H9 (cell line): ENCODE results near the gene ASIC4. TPM values are rescaled to one million over a fixed set of nuclear protein-coding genes. Genes with fewer than 3 reads are reported as not detected.

ENCODE experiments used
- DNase-seq: peaks from one replicate; pipeline ENCODE4 v3.0.0-alpha.2; 2017
- H2AFZ ChIP-seq: one replicate; pipeline ENCODE4 v1.6.1; 2013; ENCODE audit warnings: mild to moderate bottlenecking, low read length, control low read depth, moderate library complexity
- H2AK5ac ChIP-seq: 2 replicates; pipeline ENCODE4 v1.6.1; 2013; ENCODE audit warnings: low read length, control low read depth, mixed read lengths; ENCODE audit not compliant: insufficient read length
- H2BK120ac ChIP-seq: one replicate; pipeline ENCODE4 v1.6.1; 2013; ENCODE audit warnings: low read depth, mild to moderate bottlenecking, low read length, control low read depth, inconsistent platforms; ENCODE audit not compliant: poor library complexity, severe bottlenecking
- H2BK12ac ChIP-seq: 2 replicates; pipeline ENCODE4 v1.6.1; 2013; ENCODE audit warnings: low read length, control low read depth, mixed read lengths, low read depth; ENCODE audit not compliant: insufficient read length
- H2BK15ac ChIP-seq: 2 replicates; pipeline ENCODE4 v1.6.1; 2013; ENCODE audit warnings: low read depth, low read length, control low read depth
- H2BK20ac ChIP-seq: one replicate; pipeline ENCODE4 v1.6.1; 2013; ENCODE audit warnings: low read depth, mild to moderate bottlenecking, low read length, control low read depth, inconsistent platforms; ENCODE audit not compliant: poor library complexity, severe bottlenecking
- H2BK5ac ChIP-seq: 2 replicates; pipeline ENCODE4 v1.6.1; 2013; ENCODE audit warnings: low read length, control low read depth, mixed read lengths; ENCODE audit not compliant: insufficient read length
- H3K14ac ChIP-seq: 2 replicates; pipeline ENCODE4 v1.6.1; 2013; ENCODE audit warnings: low read length, control low read depth; ENCODE audit not compliant: insufficient read depth
- H3K18ac ChIP-seq: 2 replicates; pipeline ENCODE4 v1.6.1; 2013; ENCODE audit warnings: low read depth, mild to moderate bottlenecking, mixed read lengths, low read length, control low read depth; ENCODE audit not compliant: insufficient read length
- H3K23ac ChIP-seq: 2 replicates; pipeline ENCODE4 v1.6.1; 2013; ENCODE audit warnings: low read length, control low read depth, mixed read lengths, low read depth; ENCODE audit not compliant: insufficient read length
- H3K23me2 ChIP-seq: 2 replicates; pipeline ENCODE4 v1.6.1; 2013; ENCODE audit warnings: low read depth, mild to moderate bottlenecking, mixed read lengths, low read length, control low read depth; ENCODE audit not compliant: insufficient read length, poor library complexity, severe bottlenecking
- H3K27ac ChIP-seq: 2 replicates; pipeline ENCODE4 v1.5.1; 2013; ENCODE audit warnings: low read length, control low read depth, mixed read lengths, low read depth; ENCODE audit not compliant: insufficient read length
- H3K27me3 ChIP-seq: 2 replicates; pipeline ENCODE4 v1.6.1; 2013; ENCODE audit warnings: low read length, control low read depth, inconsistent platforms; ENCODE audit not compliant: insufficient read depth
- H3K4ac ChIP-seq: 2 replicates; pipeline ENCODE4 v1.6.1; 2013; ENCODE audit warnings: low read depth, mild to moderate bottlenecking, control low read depth, inconsistent platforms, low read length, moderate library complexity
- H3K4me1 ChIP-seq: 2 replicates; pipeline ENCODE4 v1.6.1; 2013; ENCODE audit warnings: low read length, control low read depth, inconsistent platforms; ENCODE audit not compliant: insufficient read depth
- H3K4me2 ChIP-seq: 2 replicates; pipeline ENCODE4 v1.6.1; 2013; ENCODE audit warnings: low read length, control low read depth, mixed read lengths; ENCODE audit not compliant: insufficient read length, insufficient read depth
- H3K56ac ChIP-seq: 2 replicates; pipeline ENCODE4 v1.6.1; 2013; ENCODE audit warnings: low read depth, mild to moderate bottlenecking, mixed read lengths, low read length, control low read depth; ENCODE audit not compliant: insufficient read length
- H3K79me1 ChIP-seq: 2 replicates; pipeline ENCODE4 v1.6.1; 2013; ENCODE audit warnings: low read depth, mild to moderate bottlenecking, moderate library complexity, low read length, control low read depth, inconsistent platforms; ENCODE audit not compliant: insufficient read depth, poor library complexity, severe bottlenecking
- H3K79me2 ChIP-seq: 2 replicates; pipeline ENCODE4 v1.6.1; 2013; ENCODE audit warnings: low read length, control low read depth, inconsistent platforms; ENCODE audit not compliant: insufficient read depth
- H3K9ac ChIP-seq: 2 replicates; pipeline ENCODE4 v1.6.1; 2013; ENCODE audit warnings: low read length, control low read depth, mixed read lengths; ENCODE audit not compliant: insufficient read length; ENCODE audit errors: extremely low read depth
- H3K9me3 ChIP-seq: one replicate; pipeline ENCODE4 v1.6.1; 2013; ENCODE audit warnings: low read depth, low read length, inconsistent platforms; ENCODE audit not compliant: control insufficient read depth
- H3T11ph ChIP-seq: one replicate; pipeline ENCODE4 v1.6.1; 2013; ENCODE audit warnings: mild to moderate bottlenecking, low read length, control low read depth, inconsistent platforms
- H4K20me1 ChIP-seq: one replicate; pipeline ENCODE4 v1.6.1; 2013; ENCODE audit not compliant: control insufficient read depth, insufficient read length, insufficient read depth
- H4K5ac ChIP-seq: 2 replicates; pipeline ENCODE4 v1.6.1; 2013; ENCODE audit warnings: low read depth, mild to moderate bottlenecking, mixed read lengths, low read length, control low read depth; ENCODE audit not compliant: insufficient read length
- H4K8ac ChIP-seq: replicated peaks from 2 replicates; pipeline ENCODE4 v1.6.1; 2013; ENCODE audit warnings: low read length, control low read depth, mixed read lengths, low read depth; ENCODE audit not compliant: insufficient read length
- H4K91ac ChIP-seq: 2 replicates; pipeline ENCODE4 v1.6.1; 2013; ENCODE audit warnings: low read depth, mild to moderate bottlenecking, moderate library complexity, mixed read lengths, low read length, control low read depth; ENCODE audit not compliant: insufficient read length
- H3K27ac Mint-ChIP-seq, 3 experiments: 2 replicates in 2 of 3; 3 replicates in 1 of 3; pipeline ENCODE4 v1.8.0; 2020 to 2021; ENCODE audit warnings: mixed read lengths in 3 of 3, mild to moderate bottlenecking in 1 of 3, moderate library complexity in 1 of 3
- H3K27me3 Mint-ChIP-seq: 2 replicates; pipeline ENCODE4 v1.8.0; 2021; ENCODE audit warnings: low read depth, mild to moderate bottlenecking, moderate library complexity, mixed read lengths
- H3K36me3 Mint-ChIP-seq, 3 experiments: 2 replicates in 2 of 3; 3 replicates in 1 of 3; pipeline ENCODE4 v1.8.0; 2020 to 2021; ENCODE audit warnings: low read depth in 3 of 3, mixed read lengths in 3 of 3; ENCODE audit not compliant: insufficient read depth in 1 of 3
- H3K4me1 Mint-ChIP-seq, 2 experiments: 2 replicates each; pipeline ENCODE4 v1.8.0; 2020; ENCODE audit warnings: mixed read lengths in 2 of 2
- H3K4me3 Mint-ChIP-seq, 2 experiments: 2 replicates in 1 of 2; 3 replicates in 1 of 2; pipeline ENCODE4 v1.8.0; 2020 to 2021; ENCODE audit warnings: mild to moderate bottlenecking in 2 of 2, mixed read lengths in 2 of 2, moderate library complexity in 1 of 2
- H3K9me3 Mint-ChIP-seq, 2 experiments: 2 replicates in 1 of 2; 3 replicates in 1 of 2; pipeline ENCODE4 v1.8.0; 2020; ENCODE audit warnings: mild to moderate bottlenecking in 2 of 2, mixed read lengths in 2 of 2, moderate library complexity in 1 of 2
- CTCF ChIP-seq: fragments of 200-600 bp; sonication (generic); conservative IDR thresholded peaks from 3 replicates; pipeline ENCODE4 v1.8.0; 2021; ENCODE audit warnings: antibody characterized with exemption, mild to moderate bottlenecking
- WGBS: extraction: QIAGEN DNeasy Blood & Tissue Kit; methylation state at CpG from one replicate; pipeline ENCODE4 v1.1.7; 2013; ENCODE audit warnings: missing lambda C conversion rate, low lambda C conversion rate, mixed read lengths; ENCODE audit not compliant: insufficient read length; ENCODE audit errors: extremely low coverage; 5-methylcytosine and 5-hydroxymethylcytosine counted together
- total RNA-seq: library from RNA; stranded (reverse); gene quantifications from 2 replicates; pipeline ENCODE4 v1.2.1, GENCODE V29; 2021

Gene ASIC4
- total RNA-seq, 1 experiment from 2014 or later = 0.37 TPM

- H3K4me1 Mint-ChIP-seq = peaks cover 26 to 30% of the 10 kb centered on the region in 2 experiments
- no peak for TF ChIP-seq CTCF
- Histone ChIP-seq H2AFZ (no peak overlapping the region), H3K4me1 (peaks cover 3% of the 10 kb centered on the region; the same call in 1 of the 2 replicates), H3K23ac (no peak overlapping the region), H3K79me2 (no peaks in the 10 kb centered on the region), H3K23me2 (peaks cover 2% of the 10 kb centered on the region), H4K8ac (no peak overlapping the region), H3K56ac (no peak overlapping the region), H2AK5ac (no peak overlapping the region), H3K18ac (no peak overlapping the region), H4K20me1 (no peaks in the 10 kb centered on the region), H3K27me3 (no peaks in the 10 kb centered on the region), H2BK20ac (no peak overlapping the region), H3K9ac (no peak overlapping the region), H3K4me2 (no peak overlapping the region), H3K9me3 (no peaks in the 10 kb centered on the region), H3T11ph (no peak overlapping the region), H3K79me1 (no peaks in the 10 kb centered on the region), H2BK5ac (no peak overlapping the region), H4K5ac (no peak overlapping the region), H4K91ac (no peak overlapping the region), H2BK12ac (no peak overlapping the region), H3K14ac (no peak overlapping the region), H2BK120ac (no peak overlapping the region), H2BK15ac (no peak overlapping the region), H3K4ac (no peak overlapping the region), H3K27ac (no peak overlapping the region)
- DNase-seq = no peak
- peaks cover 0 to 1% of the 10 kb centered on the region in 2 experiments; a peak in 3 of 5 replicates for H3K9me3 Mint-ChIP-seq
- peaks cover 11% of the 10 kb centered on the region for H3K27me3 Mint-ChIP-seq
- WGBS = no CpG with 5 or more reads among the region's 9 CpGs
- H3K36me3 Mint-ChIP-seq = peaks cover 14 to 28% (median 21%) of the 10 kb centered on the region in 3 experiments
- H3K4me3 Mint-ChIP-seq = peak overlapping the region; percentile 7 to 53; a peak in 2 of 5 replicates
- peak overlapping the region in 1 of 3 experiments; percentile 62; a peak in 1 of 7 replicates for H3K27ac Mint-ChIP-seq
These were observed 22.7 kb downstream of the ASIC4 start for GRCh38 chr2:219536967-219537366.
